HG02588 (cell line): ENCODE data around the gene TBCD.

ENCODE experiments used
- ATAC-seq: cut with Tn5 transposase; IDR thresholded peaks from one replicate; pipeline ENCODE4 v1.9.1; 2021; ENCODE audit warnings: mild to moderate bottlenecking, moderate library complexity; ENCODE audit not compliant: unreplicated experiment

The TBCD gene

GRCh38 chr17:82881900-82882714, 130.2 kb downstream of the TBCD start:
- no peak for ATAC-seq

GRCh38 chr17:82882715-82883418, 131.0 kb downstream of the TBCD start:
- ATAC-seq = no peak

- ATAC-seq = no peak
Measured at GRCh38 chr17:82883419-82884031, 131.7 kb downstream of the TBCD start.

GRCh38 chr17:82884341-82884969, 132.6 kb downstream of the TBCD start:
- no peak for ATAC-seq

- no peak for ATAC-seq
Measured at GRCh38 chr17:82884970-82885353, 133.1 kb downstream of the TBCD start.

GRCh38 chr17:82887255-82888164, 135.6 kb downstream of the TBCD start:
- no peak for ATAC-seq

GRCh38 chr17:82888583-82889495, 137.0 kb downstream of the TBCD start:
- ATAC-seq = no peak

- ATAC-seq = no peak
Measured at GRCh38 chr17:82889496-82890338, 137.9 kb downstream of the TBCD start.

- no peak for ATAC-seq
Measured at GRCh38 chr17:82890339-82890730, 138.5 kb downstream of the TBCD start.

GRCh38 chr17:82890926-82891678, 139.2 kb downstream of the TBCD start:
- no peak for ATAC-seq

- ATAC-seq = no peak
Measured at GRCh38 chr17:82891911-82892310, 140.0 kb downstream of the TBCD start.

GRCh38 chr17:82892899-82893565, 141.2 kb downstream of the TBCD start:
- no peak for ATAC-seq

- ATAC-seq = no peak
Measured at GRCh38 chr17:82893779-82894178, 141.9 kb downstream of the TBCD start.

GRCh38 chr17:82894389-82894788, 142.5 kb downstream of the TBCD start:
- ATAC-seq = no peak

GRCh38 chr17:82895087-82895486, 143.2 kb downstream of the TBCD start:
- ATAC-seq = no peak

- ATAC-seq = no peak
Measured at GRCh38 chr17:82896071-82897000, 144.5 kb downstream of the TBCD start.
